GM23338 (cell line): Measurements from ENCODE around the gene MCU. TPM values are rescaled to one million over a fixed set of nuclear protein-coding genes. Genes with fewer than 3 reads are reported as not detected.
A peak's percentile ranks its signal among the peaks of the same experiment; 100 is the strongest.

ENCODE experiments used
- ATAC-seq: fragments of 200-7000 bp; cut with Tn5 transposase; 3 replicates; pipeline ENCODE4 v1.9.1; 2020
- DNase-seq: peaks from one replicate; pipeline ENCODE4 v3.0.0-alpha.2; 2015; ENCODE audit warnings: low spot score
- H2AFZ ChIP-seq: fragments of 200-600 bp; sonication (generic); 2 replicates; pipeline ENCODE4 v1.8.0; 2016; ENCODE audit warnings: antibody characterized with exemption, mild to moderate bottlenecking, moderate library complexity
- H3F3A ChIP-seq: fragments of 200-600 bp; sonication (generic); replicated peaks from 2 replicates; pipeline ENCODE4 v1.8.0; 2017; ENCODE audit warnings: antibody characterized with exemption, mixed run types, low read depth
- H3K27ac ChIP-seq: fragments of 200-600 bp; sonication (generic); 2 replicates; pipeline ENCODE4 v1.6.1; 2016; ENCODE audit warnings: low read depth
- H3K27me3 ChIP-seq: fragments of 200-600 bp; sonication (generic); 2 replicates; pipeline ENCODE4 v1.8.0; 2016; ENCODE audit warnings: mild to moderate bottlenecking, mixed run types, moderate library complexity; ENCODE audit not compliant: insufficient read depth
- H3K36me3 ChIP-seq: fragments of 200-600 bp; sonication (generic); 2 replicates; pipeline ENCODE4 v1.8.0; 2016; ENCODE audit warnings: mild to moderate bottlenecking; ENCODE audit not compliant: insufficient read depth
- H3K4me1 ChIP-seq: fragments of 200-600 bp; sonication (generic); 2 replicates; pipeline ENCODE4 v1.8.0; 2016; ENCODE audit warnings: mild to moderate bottlenecking, moderate library complexity; ENCODE audit not compliant: insufficient read depth
- H3K4me2 ChIP-seq: fragments of 200-600 bp; sonication (generic); 2 replicates; pipeline ENCODE4 v1.7.1; 2017; ENCODE audit warnings: mixed run types
- H3K4me3 ChIP-seq: fragments of 200-600 bp; sonication (generic); 2 replicates; pipeline ENCODE4 v1.6.1; 2016; ENCODE audit warnings: mixed run types
- H3K79me2 ChIP-seq: fragments of 200-600 bp; sonication (generic); replicated peaks from 2 replicates; pipeline ENCODE4 v1.8.0; 2017; ENCODE audit warnings: mild to moderate bottlenecking; ENCODE audit not compliant: insufficient read depth
- H3K9me2 ChIP-seq: fragments of 200-600 bp; sonication (generic); 2 replicates; pipeline ENCODE4 v1.8.0; 2017; ENCODE audit not compliant: insufficient read depth
- H4K20me1 ChIP-seq: fragments of 200-600 bp; sonication (generic); replicated peaks from 2 replicates; pipeline ENCODE4 v1.8.0; 2017; ENCODE audit warnings: mild to moderate bottlenecking; ENCODE audit not compliant: insufficient read depth
- H3K27ac Mint-ChIP-seq: 2 replicates; pipeline ENCODE4 v1.8.0; 2020; ENCODE audit warnings: inconsistent platforms, mild to moderate bottlenecking, moderate library complexity, mixed read lengths
- H3K27me3 Mint-ChIP-seq: 3 replicates; pipeline ENCODE4 v1.8.0; 2022; ENCODE audit warnings: low read depth, mild to moderate bottlenecking, moderate library complexity, mixed read lengths, inconsistent platforms; ENCODE audit not compliant: insufficient read depth, poor library complexity
- H3K36me3 Mint-ChIP-seq: 3 replicates; pipeline ENCODE4 v1.8.0; 2021; ENCODE audit warnings: low read depth, mild to moderate bottlenecking, inconsistent platforms, moderate library complexity, mixed read lengths
- H3K4me1 Mint-ChIP-seq: 3 replicates; pipeline ENCODE4 v1.8.0; 2020; ENCODE audit warnings: mild to moderate bottlenecking, inconsistent platforms, mixed read lengths
- H3K4me3 Mint-ChIP-seq: 3 replicates; pipeline ENCODE4 v1.8.0; 2021; ENCODE audit warnings: moderate library complexity, mild to moderate bottlenecking, inconsistent platforms, mixed read lengths
- H3K9me3 Mint-ChIP-seq: 3 replicates; pipeline ENCODE4 v1.8.0; 2020; ENCODE audit warnings: moderate library complexity, mild to moderate bottlenecking, inconsistent platforms, mixed read lengths
- CREB1 ChIP-seq: fragments of 250-450 bp; sonication (Bioruptor Pico); IDR thresholded peaks from 2 replicates; pipeline ENCODE4 v1.5.0; 2020; ENCODE audit warnings: low read depth, mild to moderate bottlenecking, moderate library complexity
- JUNB ChIP-seq: IDR thresholded peaks from one replicate; pipeline ENCODE4 v1.6.1; 2016; ENCODE audit warnings: antibody characterized with exemption; ENCODE audit not compliant: unreplicated experiment
- NANOG ChIP-seq: IDR thresholded peaks from 2 replicates; pipeline ENCODE4 v1.6.1; 2016; ENCODE audit warnings: antibody characterized with exemption, borderline replicate concordance
- POLR2AphosphoS5 ChIP-seq: IDR thresholded peaks from 2 replicates; pipeline ENCODE4 v1.6.1; 2016; ENCODE audit warnings: antibody characterized with exemption, low read depth
- ZNF114 ChIP-seq: fragments of 250-450 bp; sonication (Bioruptor Pico); IDR thresholded peaks from 2 replicates; pipeline ENCODE4 v1.5.0; 2020; ENCODE audit warnings: mild to moderate bottlenecking, moderate library complexity
- ZNF331 ChIP-seq: fragments of 250-450 bp; sonication (Bioruptor Pico); IDR thresholded peaks from 2 replicates; pipeline ENCODE4 v1.5.0; 2020; ENCODE audit warnings: low read depth, mild to moderate bottlenecking, moderate library complexity
- polyA plus RNA-seq: library from polyadenylated mRNA; unstranded; fragments of >200 nt; fragmentation: Nextera tagmentation; extraction: Ambion mirVana; gene quantifications from 2 replicates; pipeline ENCODE4 v1.2.1, GENCODE V29; 2016
- total RNA-seq: library from RNA; depleted of rRNA; stranded (reverse); fragments of >200 nt; shearing (Covaris generic); gene quantifications from 2 replicates; pipeline ENCODE4 v1.2.3, GENCODE V29; 2014
- TF ChIP-seq, protein P1 (sequence below): fragments of 250-450 bp; sonication (Bioruptor Pico); IDR thresholded peaks from 2 replicates; pipeline ENCODE4 v1.5.0; 2020; ENCODE audit warnings: mild to moderate bottlenecking, moderate library complexity

The MCU gene
- total and polyA plus RNA-seq, 2 experiments from 2014 or later: 41.8 to 68.2 TPM

DNA sequence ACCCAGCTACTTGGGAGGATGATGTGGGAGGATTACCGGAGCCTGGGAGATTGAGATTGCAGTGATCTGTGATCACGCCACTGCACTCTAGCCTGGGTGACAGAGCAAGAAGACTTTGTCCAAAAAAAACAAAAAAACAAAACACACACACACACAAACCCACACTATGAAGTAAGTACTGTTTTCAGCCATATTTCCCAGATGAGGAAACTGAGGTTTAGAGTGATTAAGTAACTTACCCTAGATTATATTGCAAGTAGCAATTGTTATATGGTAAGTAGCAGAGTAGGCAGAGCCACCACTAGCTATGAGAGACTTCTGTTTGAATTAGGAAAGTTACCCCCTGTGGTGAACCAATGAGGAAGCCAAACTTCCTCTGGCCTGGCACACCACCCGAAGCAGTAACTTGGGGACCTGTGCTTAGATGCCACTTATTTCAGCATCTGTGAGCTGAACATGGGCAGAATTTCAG is 61.9 kb downstream of the MCU start:
- no peak for TF ChIP-seq JUNB
- no peak for TF ChIP-seq POLR2AphosphoS5
- TF ChIP-seq ZNF331 (CRISPR knock-in tag): no peak
- TF ChIP-seq ZNF114 (CRISPR knock-in tag): no peak
- no peak for TF ChIP-seq NANOG
- TF ChIP-seq CREB1: no peak
- TF ChIP-seq, protein P1, sequence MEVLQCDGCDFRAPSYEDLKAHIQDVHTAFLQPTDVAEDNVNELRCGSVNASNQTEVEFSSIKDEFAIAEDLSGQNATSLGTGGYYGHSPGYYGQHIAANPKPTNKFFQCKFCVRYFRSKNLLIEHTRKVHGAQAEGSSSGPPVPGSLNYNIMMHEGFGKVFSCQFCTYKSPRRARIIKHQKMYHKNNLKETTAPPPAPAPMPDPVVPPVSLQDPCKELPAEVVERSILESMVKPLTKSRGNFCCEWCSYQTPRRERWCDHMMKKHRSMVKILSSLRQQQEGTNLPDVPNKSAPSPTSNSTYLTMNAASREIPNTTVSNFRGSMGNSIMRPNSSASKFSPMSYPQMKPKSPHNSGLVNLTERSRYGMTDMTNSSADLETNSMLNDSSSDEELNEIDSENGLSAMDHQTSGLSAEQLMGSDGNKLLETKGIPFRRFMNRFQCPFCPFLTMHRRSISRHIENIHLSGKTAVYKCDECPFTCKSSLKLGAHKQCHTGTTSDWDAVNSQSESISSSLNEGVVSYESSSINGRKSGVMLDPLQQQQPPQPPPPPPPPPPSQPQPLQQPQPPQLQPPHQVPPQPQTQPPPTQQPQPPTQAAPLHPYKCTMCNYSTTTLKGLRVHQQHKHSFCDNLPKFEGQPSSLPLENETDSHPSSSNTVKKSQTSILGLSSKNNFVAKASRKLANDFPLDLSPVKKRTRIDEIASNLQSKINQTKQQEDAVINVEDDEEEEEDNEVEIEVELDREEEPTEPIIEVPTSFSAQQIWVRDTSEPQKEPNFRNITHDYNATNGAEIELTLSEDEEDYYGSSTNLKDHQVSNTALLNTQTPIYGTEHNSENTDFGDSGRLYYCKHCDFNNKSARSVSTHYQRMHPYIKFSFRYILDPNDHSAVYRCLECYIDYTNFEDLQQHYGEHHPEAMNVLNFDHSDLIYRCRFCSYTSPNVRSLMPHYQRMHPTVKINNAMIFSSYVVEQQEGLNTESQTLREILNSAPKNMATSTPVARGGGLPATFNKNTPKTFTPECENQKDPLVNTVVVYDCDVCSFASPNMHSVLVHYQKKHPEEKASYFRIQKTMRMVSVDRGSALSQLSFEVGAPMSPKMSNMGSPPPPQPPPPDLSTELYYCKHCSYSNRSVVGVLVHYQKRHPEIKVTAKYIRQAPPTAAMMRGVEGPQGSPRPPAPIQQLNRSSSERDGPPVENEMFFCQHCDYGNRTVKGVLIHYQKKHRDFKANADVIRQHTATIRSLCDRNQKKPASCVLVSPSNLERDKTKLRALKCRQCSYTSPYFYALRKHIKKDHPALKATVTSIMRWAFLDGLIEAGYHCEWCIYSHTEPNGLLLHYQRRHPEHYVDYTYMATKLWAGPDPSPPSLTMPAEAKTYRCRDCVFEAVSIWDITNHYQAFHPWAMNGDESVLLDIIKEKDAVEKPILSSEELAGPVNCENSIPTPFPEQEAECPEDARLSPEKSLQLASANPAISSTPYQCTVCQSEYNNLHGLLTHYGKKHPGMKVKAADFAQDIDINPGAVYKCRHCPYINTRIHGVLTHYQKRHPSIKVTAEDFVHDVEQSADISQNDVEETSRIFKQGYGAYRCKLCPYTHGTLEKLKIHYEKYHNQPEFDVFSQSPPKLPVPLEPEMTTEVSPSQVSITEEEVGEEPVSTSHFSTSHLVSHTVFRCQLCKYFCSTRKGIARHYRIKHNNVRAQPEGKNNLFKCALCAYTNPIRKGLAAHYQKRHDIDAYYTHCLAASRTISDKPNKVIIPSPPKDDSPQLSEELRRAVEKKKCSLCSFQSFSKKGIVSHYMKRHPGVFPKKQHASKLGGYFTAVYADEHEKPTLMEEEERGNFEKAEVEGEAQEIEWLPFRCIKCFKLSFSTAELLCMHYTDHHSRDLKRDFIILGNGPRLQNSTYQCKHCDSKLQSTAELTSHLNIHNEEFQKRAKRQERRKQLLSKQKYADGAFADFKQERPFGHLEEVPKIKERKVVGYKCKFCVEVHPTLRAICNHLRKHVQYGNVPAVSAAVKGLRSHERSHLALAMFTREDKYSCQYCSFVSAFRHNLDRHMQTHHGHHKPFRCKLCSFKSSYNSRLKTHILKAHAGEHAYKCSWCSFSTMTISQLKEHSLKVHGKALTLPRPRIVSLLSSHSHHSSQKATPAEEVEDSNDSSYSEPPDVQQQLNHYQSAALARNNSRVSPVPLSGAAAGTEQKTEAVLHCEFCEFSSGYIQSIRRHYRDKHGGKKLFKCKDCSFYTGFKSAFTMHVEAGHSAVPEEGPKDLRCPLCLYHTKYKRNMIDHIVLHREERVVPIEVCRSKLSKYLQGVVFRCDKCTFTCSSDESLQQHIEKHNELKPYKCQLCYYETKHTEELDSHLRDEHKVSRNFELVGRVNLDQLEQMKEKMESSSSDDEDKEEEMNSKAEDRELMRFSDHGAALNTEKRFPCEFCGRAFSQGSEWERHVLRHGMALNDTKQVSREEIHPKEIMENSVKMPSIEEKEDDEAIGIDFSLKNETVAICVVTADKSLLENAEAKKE (CRISPR knock-in tag): no peak
- H3K27me3 ChIP-seq: no peaks in the 10 kb centered on the region
- no peaks in the 10 kb centered on the region for H4K20me1 ChIP-seq
- Mint-ChIP-seq H3K27me3 (peaks cover 3% of the 10 kb centered on the region), H3K4me1 (peaks cover 69% of the 10 kb centered on the region), H3K4me3 (no peak overlapping the region), H3K9me3 (no peaks in the 10 kb centered on the region), H3K27ac (peak overlapping the region; percentile 94), H3K36me3 (no peaks in the 10 kb centered on the region)
- peak; percentile 37 for ATAC-seq
- H3K9me2 ChIP-seq: no peaks in the 10 kb centered on the region
- H3K4me2 ChIP-seq: peak overlapping the region; percentile 27; the same call in 1 of the 2 replicates
- 0 out of 2 replicates have a peak, but pooled peaks cover 8% of the 10 kb centered on the region for H3F3A ChIP-seq
- H2AFZ ChIP-seq: no peak overlapping the region
- peaks cover 58% of the 10 kb centered on the region for H3K4me1 ChIP-seq
- peak; percentile 74 for DNase-seq
- H3K79me2 ChIP-seq: peaks cover 62% of the 10 kb centered on the region
- H3K27ac ChIP-seq: peak overlapping the region; percentile 28
- no peak overlapping the region for H3K4me3 ChIP-seq
- no peaks in the 10 kb centered on the region for H3K36me3 ChIP-seq
